HEK293 (cell line): Measurements from ENCODE around the gene STUB1.

Experiments used
- AEBP2 ChIP-seq: fragments of 450-650 bp; formaldehyde crosslinking; IDR thresholded peaks from 2 replicates; pipeline ENCODE4 v1.5.1; 2016; ENCODE audit warnings: missing biosample characterization, missing genetic modification characterization, borderline replicate concordance
- BCL6B ChIP-seq: fragments of 450-650 bp; formaldehyde crosslinking; IDR thresholded peaks from 2 replicates; pipeline ENCODE4 v1.5.1; 2017; ENCODE audit warnings: missing biosample characterization, missing genetic modification characterization
- KLF9 ChIP-seq: fragments of 450-650 bp; formaldehyde crosslinking; IDR thresholded peaks from 2 replicates; pipeline ENCODE4 v1.5.1; 2016; ENCODE audit warnings: missing biosample characterization, missing genetic modification characterization, low read depth
- OVOL3 ChIP-seq: fragments of 450-650 bp; formaldehyde crosslinking; IDR thresholded peaks from 2 replicates; pipeline ENCODE4 v1.5.1; 2016; ENCODE audit warnings: missing biosample characterization, missing genetic modification characterization
- PBX3 ChIP-seq: sonication (generic); formaldehyde crosslinking; IDR thresholded peaks from 2 replicates; pipeline ENCODE4 v1.8.1; 2022; ENCODE audit warnings: mild to moderate bottlenecking, moderate library complexity, missing genetic modification reagents
- REST ChIP-seq: fragments of 450-650 bp; formaldehyde crosslinking; IDR thresholded peaks from 2 replicates; pipeline ENCODE4 v1.5.1; 2016; ENCODE audit warnings: missing biosample characterization, missing genetic modification characterization
- SCRT1 ChIP-seq: fragments of 450-650 bp; formaldehyde crosslinking; IDR thresholded peaks from 2 replicates; pipeline ENCODE4 v1.5.1; 2016; ENCODE audit warnings: missing biosample characterization, missing genetic modification characterization, borderline replicate concordance
- SP2 ChIP-seq: fragments of 450-650 bp; formaldehyde crosslinking; IDR thresholded peaks from 2 replicates; pipeline ENCODE4 v1.5.1; 2016; ENCODE audit warnings: missing biosample characterization, missing genetic modification characterization
- SP3 ChIP-seq: fragments of 450-650 bp; formaldehyde crosslinking; IDR thresholded peaks from 2 replicates; pipeline ENCODE4 v1.5.1; 2016; ENCODE audit warnings: missing biosample characterization, missing genetic modification characterization
- WT1 ChIP-seq: fragments of 450-650 bp; formaldehyde crosslinking; IDR thresholded peaks from 2 replicates; pipeline ENCODE4 v1.5.1; 2016; ENCODE audit warnings: missing biosample characterization, missing genetic modification characterization
- ZBTB20 ChIP-seq: fragments of 450-650 bp; formaldehyde crosslinking; IDR thresholded peaks from 2 replicates; pipeline ENCODE4 v1.5.1; 2016; ENCODE audit warnings: missing biosample characterization, missing genetic modification characterization
- ZFHX2 ChIP-seq: fragments of 450-650 bp; formaldehyde crosslinking; conservative IDR thresholded peaks from 2 replicates; pipeline ENCODE4 v1.5.1; 2016; ENCODE audit warnings: missing biosample characterization, missing genetic modification characterization
- ZFP3 ChIP-seq: fragments of 450-650 bp; formaldehyde crosslinking; IDR thresholded peaks from 2 replicates; pipeline ENCODE4 v1.5.1; 2016; ENCODE audit warnings: low read depth, missing biosample characterization, missing genetic modification characterization
- ZFP41 ChIP-seq: fragments of 450-650 bp; formaldehyde crosslinking; IDR thresholded peaks from 2 replicates; pipeline ENCODE4 v1.5.1; 2016; ENCODE audit warnings: missing biosample characterization, missing genetic modification characterization, borderline replicate concordance
- ZNF140 ChIP-seq: fragments of 450-650 bp; formaldehyde crosslinking; IDR thresholded peaks from 2 replicates; pipeline ENCODE4 v1.5.1; 2016; ENCODE audit warnings: missing biosample characterization, missing genetic modification characterization
- ZNF157 ChIP-seq: fragments of 450-650 bp; formaldehyde crosslinking; IDR thresholded peaks from 2 replicates; pipeline ENCODE4 v1.5.1; 2016; ENCODE audit warnings: missing biosample characterization, missing genetic modification characterization
- ZNF19 ChIP-seq: fragments of 450-650 bp; formaldehyde crosslinking; IDR thresholded peaks from 2 replicates; pipeline ENCODE4; 2016; ENCODE audit warnings: missing biosample characterization, missing genetic modification characterization, low read depth
- ZNF2 ChIP-seq: fragments of 450-650 bp; formaldehyde crosslinking; IDR thresholded peaks from 2 replicates; pipeline ENCODE4 v1.5.1; 2016; ENCODE audit warnings: missing biosample characterization, missing genetic modification characterization
- ZNF202 ChIP-seq: fragments of 450-650 bp; formaldehyde crosslinking; IDR thresholded peaks from 2 replicates; pipeline ENCODE4 v1.5.1; 2016; ENCODE audit warnings: missing biosample characterization, missing genetic modification characterization, borderline replicate concordance
- ZNF341 ChIP-seq: fragments of 450-650 bp; formaldehyde crosslinking; IDR thresholded peaks from 2 replicates; pipeline ENCODE4; 2016; ENCODE audit warnings: low read depth, missing biosample characterization, missing genetic modification characterization
- ZNF394 ChIP-seq: fragments of 450-650 bp; formaldehyde crosslinking; IDR thresholded peaks from 2 replicates; pipeline ENCODE4 v1.5.1; 2016; ENCODE audit warnings: missing biosample characterization, missing genetic modification characterization, mild to moderate bottlenecking, moderate library complexity, borderline replicate concordance
- ZNF398 ChIP-seq: fragments of 450-650 bp; formaldehyde crosslinking; IDR thresholded peaks from 2 replicates; pipeline ENCODE4 v1.5.1; 2017; ENCODE audit warnings: missing biosample characterization, missing genetic modification characterization
- ZNF426 ChIP-seq: fragments of 450-650 bp; formaldehyde crosslinking; IDR thresholded peaks from 2 replicates; pipeline ENCODE4 v1.5.1; 2017; ENCODE audit warnings: missing biosample characterization, missing genetic modification characterization, mild to moderate bottlenecking, inconsistent platforms, moderate library complexity
- ZNF488 ChIP-seq: fragments of 450-650 bp; formaldehyde crosslinking; IDR thresholded peaks from 2 replicates; pipeline ENCODE4 v1.5.1; 2016; ENCODE audit warnings: missing biosample characterization, missing genetic modification characterization
- ZNF549 ChIP-seq: fragments of 450-650 bp; IDR thresholded peaks from 2 replicates; pipeline ENCODE4 v1.5.1; 2018; ENCODE audit warnings: missing biosample characterization, missing genetic modification characterization, mild to moderate bottlenecking, inconsistent platforms, moderate library complexity
- ZNF560 ChIP-seq: fragments of 450-650 bp; formaldehyde crosslinking; IDR thresholded peaks from 2 replicates; pipeline ENCODE4 v1.5.1; 2017; ENCODE audit warnings: missing biosample characterization, missing genetic modification characterization, borderline replicate concordance
- ZNF776 ChIP-seq: fragments of 450-650 bp; formaldehyde crosslinking; IDR thresholded peaks from 2 replicates; pipeline ENCODE4 v1.5.0; 2017; ENCODE audit warnings: missing biosample characterization, missing genetic modification characterization, borderline replicate concordance
- ZNF843 ChIP-seq: fragments of 450-650 bp; formaldehyde crosslinking; IDR thresholded peaks from 2 replicates; pipeline ENCODE4 v1.5.1; 2016; ENCODE audit warnings: missing biosample characterization, missing genetic modification characterization
- ZSCAN23 ChIP-seq: fragments of 450-650 bp; formaldehyde crosslinking; IDR thresholded peaks from 2 replicates; pipeline ENCODE4 v1.5.1; 2016; ENCODE audit warnings: missing biosample characterization, missing genetic modification characterization

The STUB1 gene

GRCh38 chr16:700684-701584 lies 20.7 kb downstream of the STUB1 start (continued):
- TF ChIP-seq KLF9 (tag by site-specific recombination) (no peak), ZNF549 (tag by site-specific recombination) (no peak), ZFP41 (tag by site-specific recombination) (no peak), SP2 (tag by site-specific recombination) (peak; percentile 9; the same call in 1 of the 2 replicates), ZNF394 (tag by site-specific recombination) (no peak), ZNF202 (tag by site-specific recombination) (no peak), ZNF140 (no peak), ZNF341 (no peak), REST (tag by site-specific recombination) (peak; percentile 82), SP3 (tag by site-specific recombination) (no peak), ZFP3 (no peak), AEBP2 (no peak), ZNF398 (tag by site-specific recombination) (0 out of 2 replicates have a peak, but pooled peaks have one; percentile 47), ZBTB20 (tag by site-specific recombination) (peak; percentile 35; the same call in 1 of the 2 replicates), ZFHX2 (peak; percentile 90), PBX3 (CRISPR knock-in tag) (peak; percentile 90), SCRT1 (no peak), ZNF426 (tag by site-specific recombination) (no peak), BCL6B (tag by site-specific recombination) (no peak), ZSCAN23 (tag by site-specific recombination) (no peak), ZNF157 (tag by site-specific recombination) (no peak), ZNF19 (tag by site-specific recombination) (no peak), ZNF488 (tag by site-specific recombination) (no peak), WT1 (tag by site-specific recombination) (no peak), ZNF560 (tag by site-specific recombination) (no peak), OVOL3 (tag by site-specific recombination) (no peak), ZNF843 (tag by site-specific recombination) (no peak), ZNF2 (tag by site-specific recombination) (no peak), ZNF776 (tag by site-specific recombination) (no peak)
